RWPE2 (cell line): Measurements from ENCODE around the gene MPPED2.

ENCODE experiments used
- ATAC-seq: fragments of 200-7000 bp; cut with Tn5 transposase; 3 replicates; pipeline ENCODE4 v1.9.1; 2021; ENCODE audit warnings: low read depth
- DNase-seq: peaks from one replicate; pipeline ENCODE4 v3.0.0-alpha.2; 2020; ENCODE audit warnings: low spot score
- H3K27ac ChIP-seq: fragments of 450-650 bp; 2 replicates; pipeline ENCODE4 v1.5.1; 2017; ENCODE audit warnings: mild to moderate bottlenecking; ENCODE audit not compliant: poor library complexity, severe bottlenecking
- H3K27me3 ChIP-seq: fragments of 250-450 bp; sonication (Bioruptor Pico); 2 replicates; pipeline ENCODE4 v1.5.1; 2021; ENCODE audit warnings: mild to moderate bottlenecking, moderate library complexity; ENCODE audit not compliant: insufficient read depth, poor library complexity, severe bottlenecking
- H3K36me3 ChIP-seq: fragments of 250-450 bp; sonication (Bioruptor Pico); 2 replicates; pipeline ENCODE4 v1.5.1; 2020; ENCODE audit warnings: low read depth, mild to moderate bottlenecking, moderate library complexity
- H3K4me1 ChIP-seq: fragments of 250-450 bp; sonication (Bioruptor Pico); 2 replicates; pipeline ENCODE4 v1.5.1; 2021; ENCODE audit warnings: mild to moderate bottlenecking, moderate library complexity; ENCODE audit not compliant: insufficient read depth, poor library complexity, severe bottlenecking
- H3K4me3 ChIP-seq: fragments of 250-450 bp; sonication (Bioruptor Pico); 2 replicates; pipeline ENCODE4 v1.5.1; 2021; ENCODE audit warnings: mild to moderate bottlenecking, moderate library complexity; ENCODE audit not compliant: severe bottlenecking
- H3K9me3 ChIP-seq: fragments of 250-450 bp; sonication (Bioruptor Pico); 2 replicates; pipeline ENCODE4 v1.5.1; 2021; ENCODE audit warnings: mild to moderate bottlenecking, moderate library complexity; ENCODE audit not compliant: severe bottlenecking
- CTCF ChIP-seq: fragments of 450-650 bp; IDR thresholded peaks from one replicate; pipeline ENCODE4 v1.5.1; 2017; ENCODE audit warnings: mild to moderate bottlenecking, moderate library complexity; ENCODE audit not compliant: poor library complexity, severe bottlenecking

The MPPED2 gene

DNA sequence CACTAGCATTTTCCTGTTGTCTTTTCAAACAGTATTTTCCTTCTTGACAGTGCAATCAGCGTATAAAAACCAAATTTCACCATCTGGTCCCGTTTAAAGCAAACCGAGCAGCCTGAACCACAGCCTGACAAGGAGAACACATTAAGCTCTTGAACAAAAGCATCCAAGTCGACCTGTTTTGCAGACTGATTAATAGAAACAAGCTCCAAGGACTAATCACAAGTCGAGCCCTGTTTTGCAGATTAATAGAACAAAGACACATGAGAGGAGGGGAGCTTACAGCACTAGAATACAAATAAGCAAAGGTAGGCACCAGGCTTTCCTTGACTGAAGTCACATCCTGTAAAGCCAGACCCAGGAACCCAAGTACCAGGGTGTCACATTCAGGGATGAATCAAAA is 104.8 kb downstream of the MPPED2 start:
- H3K27ac ChIP-seq: no peak overlapping the region
- peaks cover 7% of the 10 kb centered on the region for H3K27me3 ChIP-seq
- no peaks in the 10 kb centered on the region for H3K36me3 ChIP-seq
- no peak for DNase-seq
- no peak for ATAC-seq
- no peaks in the 10 kb centered on the region for H3K4me1 ChIP-seq
- no peak for TF ChIP-seq CTCF
- H3K4me3 ChIP-seq: no peak overlapping the region
- H3K9me3 ChIP-seq: no peaks in the 10 kb centered on the region

- ATAC-seq: no peak
- no peak for TF ChIP-seq CTCF
- Histone ChIP-seq H3K36me3 (no peaks in the 10 kb centered on the region), H3K4me3 (no peak overlapping the region), H3K27me3 (peaks cover 7% of the 10 kb centered on the region), H3K27ac (no peak overlapping the region), H3K9me3 (no peaks in the 10 kb centered on the region), H3K4me1 (no peaks in the 10 kb centered on the region)
- DNase-seq: no peak
These were observed 106.3 kb downstream of the MPPED2 start for GRCh38 chr11:30479899-30480298.

DNA sequence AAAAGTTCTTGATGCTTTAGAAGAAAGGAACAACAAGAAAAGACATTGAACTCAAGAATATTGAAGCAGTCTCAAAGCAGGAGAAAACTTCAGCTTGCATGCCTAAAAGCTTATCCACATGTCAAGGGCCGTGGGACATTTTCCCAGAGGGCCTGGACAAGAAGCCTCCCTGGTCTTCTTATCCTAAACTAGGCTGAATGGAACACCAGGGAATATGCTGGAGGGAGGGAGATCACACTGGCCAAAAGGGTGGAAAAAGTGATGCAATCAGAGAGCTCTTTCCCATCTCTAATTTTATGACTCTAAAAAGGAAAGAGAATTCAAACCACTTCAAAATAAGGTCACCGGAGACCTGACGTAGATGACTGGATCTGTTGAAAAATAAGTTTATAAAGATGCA is 107.2 kb downstream of the MPPED2 start:
- DNase-seq (no peak), ATAC-seq (no peak)
- Histone ChIP-seq H3K4me3 (no peak overlapping the region), H3K9me3 (no peaks in the 10 kb centered on the region), H3K27me3 (peaks cover 7% of the 10 kb centered on the region), H3K27ac (no peak overlapping the region), H3K36me3 (no peaks in the 10 kb centered on the region), H3K4me1 (no peaks in the 10 kb centered on the region)
- no peak for TF ChIP-seq CTCF

DNA sequence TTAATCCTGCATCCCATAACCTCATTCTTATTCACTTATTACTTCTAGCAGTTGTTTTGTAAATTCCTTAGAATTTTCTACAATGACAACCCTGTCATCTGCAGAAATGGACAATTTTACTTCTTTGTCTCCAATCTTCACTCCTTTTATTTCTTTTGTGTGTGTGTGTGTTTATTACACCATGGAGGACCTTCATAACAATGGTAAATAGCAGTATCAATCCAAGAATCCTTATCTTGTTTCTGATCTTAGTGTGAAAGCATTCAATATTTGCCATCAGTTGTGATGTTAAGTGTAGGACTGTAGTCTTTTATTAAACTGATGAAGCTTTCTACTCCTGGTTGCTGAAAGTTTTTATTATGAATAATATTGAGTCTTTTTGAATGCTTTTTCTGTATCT is 109.1 kb downstream of the MPPED2 start:
- H3K4me3 ChIP-seq: no peak overlapping the region
- no peaks in the 10 kb centered on the region for H3K4me1 ChIP-seq
- DNase-seq: no peak
- ATAC-seq: no peak
- peaks cover 7% of the 10 kb centered on the region for H3K27me3 ChIP-seq
- H3K9me3 ChIP-seq: no peaks in the 10 kb centered on the region
- TF ChIP-seq CTCF: no peak
- H3K36me3 ChIP-seq: no peaks in the 10 kb centered on the region
- no peak overlapping the region for H3K27ac ChIP-seq

- Histone ChIP-seq H3K9me3 (no peaks in the 10 kb centered on the region), H3K27ac (no peak overlapping the region), H3K4me3 (no peak overlapping the region), H3K27me3 (peaks cover 7% of the 10 kb centered on the region), H3K4me1 (no peaks in the 10 kb centered on the region), H3K36me3 (no peaks in the 10 kb centered on the region)
- no peak for DNase-seq
- no peak for ATAC-seq
- no peak for TF ChIP-seq CTCF
These were observed 111.8 kb downstream of the MPPED2 start for GRCh38 chr11:30474151-30474954.
